Renal cortical epithelial cell (primary cell): ENCODE data around the gene SLC19A1. TPM values are rescaled to one million over a fixed set of nuclear protein-coding genes. Genes with fewer than 3 reads are reported as not detected.
A peak's percentile ranks its signal among the peaks of the same experiment; 100 is the strongest.

ENCODE experiments used
- DNase-seq: peaks from one replicate; pipeline ENCODE4 v3.0.0-alpha.2; 2011; ENCODE audit warnings: low read depth
- total RNA-seq: library from RNA; depleted of rRNA; stranded (reverse); fragments of >200 nt; gene quantifications from 2 replicates; pipeline ENCODE4 v1.2.3, GENCODE V29; 2014

Gene SLC19A1
- total RNA-seq, 1 donor from 2014 or later, result 8.2 TPM

DNA sequence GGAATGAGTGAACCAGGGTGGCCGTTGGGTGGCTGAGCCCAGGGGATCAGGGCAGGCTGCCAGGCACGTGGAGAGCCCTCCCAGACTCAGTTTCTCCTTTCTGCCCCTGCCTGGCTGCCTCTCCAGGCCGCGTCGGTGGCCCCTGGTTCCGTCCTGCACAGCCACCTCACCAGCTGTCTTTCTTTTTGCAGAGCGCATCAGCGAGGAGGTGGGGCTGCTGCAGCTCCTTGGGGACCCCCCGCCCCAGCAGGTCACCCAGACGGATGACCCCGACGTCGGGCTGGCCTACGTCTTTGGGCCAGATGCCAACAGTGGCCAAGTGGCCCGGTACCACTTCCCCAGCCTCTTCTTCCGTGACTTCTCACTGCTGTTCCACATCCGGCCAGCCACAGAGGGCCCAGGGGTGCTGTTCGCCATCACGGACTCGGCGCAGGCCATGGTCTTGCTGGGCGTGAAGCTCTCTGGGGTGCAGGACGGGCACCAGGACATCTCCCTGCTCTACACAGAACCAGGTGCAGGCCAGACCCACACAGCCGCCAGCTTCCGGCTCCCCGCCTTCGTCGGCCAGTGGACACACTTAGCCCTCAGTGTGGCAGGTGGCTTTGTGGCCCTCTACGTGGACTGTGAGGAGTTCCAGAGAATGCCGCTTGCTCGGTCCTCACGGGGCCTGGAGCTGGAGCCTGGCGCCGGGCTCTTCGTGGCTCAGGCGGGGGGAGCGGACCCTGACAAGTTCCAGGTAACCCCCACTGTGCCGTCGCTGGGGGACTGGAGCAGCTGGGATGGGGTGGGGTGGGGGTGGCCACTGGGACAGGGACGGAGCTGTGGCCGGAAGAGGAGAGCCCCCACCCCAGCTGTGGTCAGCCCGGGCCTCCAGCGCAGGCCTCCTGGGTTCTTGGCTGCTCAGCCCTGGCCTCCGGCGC, 73.9 kb downstream of the SLC19A1 start:
- no peak for DNase-seq

- DNase-seq, result peak; percentile 45
Observed at GRCh38 chr21:45467221-45467779, 74.9 kb downstream of the SLC19A1 start.

DNA sequence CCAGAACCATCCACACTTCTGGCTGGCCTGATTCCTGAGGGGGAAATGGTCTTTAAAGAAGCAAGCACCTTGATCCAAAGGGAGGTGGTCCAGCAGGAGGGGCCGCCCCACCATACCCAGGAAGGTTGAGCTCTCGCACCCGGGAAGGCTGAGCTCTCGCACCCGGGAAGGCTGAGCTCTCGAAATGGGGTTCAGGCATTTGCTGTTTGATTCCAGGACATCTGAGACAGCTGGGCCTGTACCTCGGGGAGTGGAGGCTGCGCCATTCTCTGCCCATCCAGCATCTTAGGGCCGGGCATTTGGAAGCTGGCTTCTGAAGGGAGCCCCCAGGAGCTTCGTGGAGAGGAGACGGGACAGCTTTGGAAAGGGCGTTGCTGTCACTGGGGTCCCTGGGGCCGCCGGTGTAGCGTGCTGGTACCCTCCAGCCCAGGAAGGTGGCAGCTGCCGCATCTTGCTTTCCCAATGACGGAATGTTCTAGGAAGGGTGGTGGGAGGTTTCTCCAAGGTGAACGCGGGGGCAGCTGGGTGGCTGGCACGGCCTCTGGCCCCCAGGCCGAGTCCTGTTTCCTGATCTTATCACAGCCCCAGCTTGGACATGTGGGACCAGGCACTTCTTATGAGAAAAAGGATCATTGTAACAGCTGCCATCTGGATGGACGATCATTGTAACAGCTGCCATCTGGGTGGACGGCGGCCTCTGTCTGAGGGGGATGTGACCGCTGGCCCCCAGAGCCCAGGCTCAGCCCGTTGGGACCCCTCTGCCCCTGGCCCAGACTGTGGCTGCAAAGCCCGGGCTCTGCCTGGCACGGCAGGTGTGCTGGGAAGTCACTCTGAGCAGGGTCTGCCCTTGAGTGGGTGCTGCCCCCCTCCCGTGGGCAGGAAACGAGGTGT, 75.7 kb downstream of the SLC19A1 start:
- DNase-seq, result no peak

DNA sequence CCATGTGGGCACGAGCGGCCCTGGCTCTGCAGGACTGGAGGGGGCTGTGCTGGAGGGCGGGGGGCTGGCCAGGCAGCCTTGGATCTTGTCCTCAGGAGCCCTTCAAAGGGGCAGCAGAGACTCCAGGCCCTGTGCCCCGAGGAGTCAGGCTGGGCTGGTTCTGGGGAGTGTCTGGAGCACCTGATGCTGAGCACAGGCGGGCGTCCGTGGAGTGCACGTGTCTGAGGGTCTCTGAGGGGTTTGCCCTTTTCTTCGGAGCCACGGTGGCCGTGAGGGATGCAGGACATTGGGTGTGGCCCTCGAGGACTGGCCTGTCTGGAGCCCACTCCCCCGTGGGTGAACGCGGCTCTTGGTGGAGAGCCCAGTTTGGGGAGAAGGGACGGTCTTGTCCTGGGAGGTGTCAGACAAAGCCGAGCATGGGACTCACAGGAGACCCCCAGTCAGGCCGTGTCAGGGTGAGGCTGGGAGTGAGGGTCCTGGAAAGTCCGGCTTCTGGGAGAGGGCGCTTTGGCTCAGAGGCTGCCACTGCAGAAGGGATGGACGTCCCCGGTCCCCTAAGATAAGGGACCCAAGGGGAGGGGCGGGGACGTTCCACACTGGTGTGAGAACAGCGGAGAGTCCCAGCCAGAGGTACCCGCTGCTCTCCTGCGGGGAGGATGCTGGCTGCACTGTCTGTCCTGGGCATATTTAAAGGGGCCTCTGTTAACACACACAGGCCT, 76.5 kb downstream of the SLC19A1 start:
- DNase-seq, result no peak

DNA sequence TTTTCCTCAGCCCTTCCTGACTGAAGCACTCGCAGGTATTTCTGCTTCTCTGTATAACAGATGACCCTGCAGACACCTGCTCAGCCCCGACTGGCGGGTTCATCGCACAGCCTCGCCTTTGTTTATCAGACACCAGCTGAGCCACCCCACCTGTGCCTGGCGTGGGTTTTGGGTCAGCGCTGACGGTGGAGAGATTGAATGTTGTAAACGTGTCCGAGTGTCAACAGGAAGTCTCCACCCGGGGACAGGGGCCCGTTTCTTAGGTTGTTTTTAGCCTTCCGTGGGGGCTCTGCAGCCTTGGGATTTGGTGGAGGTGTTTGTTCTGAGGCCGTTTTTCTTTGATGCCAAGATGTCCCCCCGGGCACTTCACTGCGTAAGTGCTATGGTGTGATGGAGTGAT, 77.1 kb downstream of the SLC19A1 start:
- no peak for DNase-seq

GRCh38 chr21:45464309-45464708, 77.9 kb downstream of the SLC19A1 start:
- DNase-seq, result no peak

GRCh38 chr21:45463871-45464270, 78.4 kb downstream of the SLC19A1 start:
- DNase-seq, result no peak

- no peak for DNase-seq
Observed at GRCh38 chr21:45461806-45462341, 80.4 kb downstream of the SLC19A1 start.

DNA sequence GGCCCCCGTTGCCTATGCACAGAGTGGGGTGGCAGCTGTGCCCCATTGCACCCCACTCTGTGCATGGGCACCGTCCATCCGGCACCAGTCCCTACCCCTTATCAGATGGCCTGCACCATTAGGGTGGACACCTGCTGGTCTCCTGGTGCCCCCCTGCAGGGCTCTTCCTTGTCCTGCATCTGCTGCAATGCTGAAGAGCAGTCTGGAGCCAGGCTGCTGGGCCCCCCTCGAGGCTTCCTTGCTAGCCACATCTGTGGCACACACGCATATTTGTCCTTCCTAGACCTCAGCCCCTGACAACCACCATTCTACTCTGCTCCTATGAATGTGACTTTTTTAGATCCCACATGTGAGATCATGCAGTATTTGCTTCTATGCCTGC, 80.9 kb downstream of the SLC19A1 start:
- no peak for DNase-seq

GRCh38 chr21:45460611-45461368, 81.5 kb downstream of the SLC19A1 start:
- peak; percentile 84 for DNase-seq

GRCh38 chr21:45460011-45460565, 82.2 kb downstream of the SLC19A1 start:
- DNase-seq, result no peak

- DNase-seq, result no peak
Observed at GRCh38 chr21:45459171-45460010, 82.8 kb downstream of the SLC19A1 start.

GRCh38 chr21:45458281-45459170, 83.7 kb downstream of the SLC19A1 start:
- DNase-seq, result no peak

DNA sequence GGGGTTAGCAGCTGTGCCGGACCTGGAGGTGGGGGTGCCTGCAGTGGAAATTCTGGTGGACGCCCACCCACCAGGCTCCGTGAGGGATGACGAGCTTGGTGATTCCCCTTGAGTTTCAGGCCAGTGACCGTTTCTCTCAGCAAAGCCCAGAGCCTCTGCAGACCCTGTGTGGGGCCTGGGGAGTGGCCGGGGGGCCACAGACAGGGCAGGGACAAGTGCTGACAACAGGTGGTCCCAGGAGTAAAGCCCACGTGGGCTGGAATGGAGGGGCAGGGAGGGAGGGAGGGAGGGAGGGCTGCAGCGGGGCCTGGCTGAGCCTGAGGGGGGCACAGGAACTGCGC, 84.4 kb downstream of the SLC19A1 start:
- DNase-seq, result no peak

DNA sequence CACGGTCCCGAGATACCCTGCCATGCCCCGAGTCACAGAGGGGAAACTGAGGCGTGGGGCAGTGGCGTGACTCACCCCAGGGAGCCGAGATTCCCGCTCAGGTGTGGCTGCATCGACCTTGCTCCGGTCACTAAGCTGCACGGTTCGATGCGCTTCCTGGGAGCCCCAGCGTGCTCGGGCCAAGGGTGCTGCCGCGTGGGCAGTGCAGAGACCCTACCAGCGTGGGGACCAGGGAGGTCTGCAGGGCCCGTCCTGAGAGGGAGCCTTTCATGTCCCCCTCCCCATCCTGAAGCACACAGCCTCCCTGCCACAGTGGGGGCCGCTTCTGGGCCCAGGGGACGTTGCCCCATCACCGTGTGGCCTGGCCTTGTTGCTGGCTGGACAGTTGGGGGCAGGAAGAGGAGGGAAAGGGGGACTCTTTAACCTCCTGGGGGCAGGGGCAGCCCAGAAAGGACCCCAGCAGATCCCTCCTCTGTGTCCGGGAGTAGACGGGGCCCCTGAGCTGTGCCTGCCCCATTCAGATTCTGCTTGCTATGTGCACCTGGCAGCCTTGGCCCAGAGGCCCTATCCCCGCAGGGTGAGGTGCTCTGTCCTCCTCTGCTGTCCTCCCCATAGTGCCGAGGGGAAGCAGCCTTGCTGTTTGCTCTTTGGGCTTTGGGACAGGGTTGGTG, 84.9 kb downstream of the SLC19A1 start:
- no peak for DNase-seq

- DNase-seq, result no peak
Observed at GRCh38 chr21:45456584-45457160, 85.6 kb downstream of the SLC19A1 start.
